WTC11 (cell line): ENCODE data around the gene PPP4R2. TPM values are rescaled to one million over a fixed set of nuclear protein-coding genes. Genes with fewer than 3 reads are reported as not detected.

Experiments
- ATAC-seq: fragments of 200-7000 bp; cut with Tn5 transposase; 2 replicates; pipeline ENCODE4 v1.10.0; 2021; ENCODE audit warnings: mild to moderate bottlenecking, moderate library complexity
- CTCF ChIA-PET: fragments of 300-600 bp; sonication (Branson Sonifier 250); formaldehyde crosslinking; loops from one replicate; lab custom pipeline; 2021; ENCODE audit warnings: antibody characterized with exemption; lab: Charles Lee
- POLR2A ChIA-PET: fragments of 350-600 bp; sonication (Branson Sonifier 250); formaldehyde crosslinking; loops from one replicate; lab custom pipeline; 2021; ENCODE audit warnings: antibody characterized with exemption; lab: Charles Lee
- DNase-seq: peaks from one replicate; pipeline ENCODE4 v3.0.0; 2021; ENCODE audit warnings: low spot score
- H3K27ac Mint-ChIP-seq: 2 replicates; pipeline ENCODE4 v1.8.0; 2021; ENCODE audit warnings: mixed read lengths
- H3K27me3 Mint-ChIP-seq: 2 replicates; pipeline ENCODE4 v1.8.0; 2021; ENCODE audit warnings: low read depth, mild to moderate bottlenecking, moderate library complexity, mixed read lengths
- H3K36me3 Mint-ChIP-seq: 2 replicates; pipeline ENCODE4 v1.8.0; 2021; ENCODE audit warnings: mixed read lengths
- H3K4me1 Mint-ChIP-seq: 2 replicates; pipeline ENCODE4 v1.8.0; 2022; ENCODE audit warnings: mixed read lengths
- H3K4me3 Mint-ChIP-seq: 2 replicates; pipeline ENCODE4 v1.8.0; 2021; ENCODE audit warnings: mild to moderate bottlenecking, moderate library complexity, mixed read lengths
- H3K9me3 Mint-ChIP-seq: 2 replicates; pipeline ENCODE4 v1.8.0; 2021; ENCODE audit warnings: mixed read lengths
- CREM ChIP-seq: sonication (generic); formaldehyde crosslinking; IDR thresholded peaks from 2 replicates; pipeline ENCODE4 v1.8.1; 2022; ENCODE audit warnings: mild to moderate bottlenecking, missing genetic modification reagents, moderate library complexity
- CTCF ChIP-seq: fragments of 200-600 bp; IDR thresholded peaks from 2 replicates; pipeline ENCODE4 v1.8.0; 2022; ENCODE audit warnings: antibody characterized with exemption
- IRF2 ChIP-seq: sonication (generic); formaldehyde crosslinking; IDR thresholded peaks from 2 replicates; pipeline ENCODE4 v1.8.0; 2022; ENCODE audit warnings: low read depth, missing genetic modification reagents, borderline replicate concordance
- OVOL2 ChIP-seq: fragments of 250-450 bp; sonication (Bioruptor Pico); IDR thresholded peaks from 2 replicates; pipeline ENCODE4 v1.9.0; 2021; ENCODE audit warnings: mild to moderate bottlenecking, borderline replicate concordance
- PRDM15 ChIP-seq: sonication (generic); formaldehyde crosslinking; IDR thresholded peaks from 2 replicates; pipeline ENCODE4 v1.8.0; 2022; ENCODE audit warnings: missing genetic modification reagents
- SOX15 ChIP-seq: fragments of 250-450 bp; sonication (Bioruptor Pico); IDR thresholded peaks from 2 replicates; pipeline ENCODE4 v1.9.0; 2021; ENCODE audit warnings: mild to moderate bottlenecking
- STAT6 ChIP-seq: sonication (generic); formaldehyde crosslinking; conservative IDR thresholded peaks from 2 replicates; pipeline ENCODE4 v1.8.1; 2023; ENCODE audit warnings: mild to moderate bottlenecking, low read depth, missing genetic modification reagents, moderate library complexity
- ZNF232 ChIP-seq: sonication (generic); formaldehyde crosslinking; IDR thresholded peaks from 2 replicates; pipeline ENCODE4 v1.8.0; 2022; ENCODE audit warnings: mild to moderate bottlenecking, missing genetic modification reagents
- ZNF671 ChIP-seq: fragments of 250-450 bp; sonication (Bioruptor Pico); IDR thresholded peaks from 2 replicates; pipeline ENCODE4 v1.8.0; 2021; ENCODE audit warnings: mild to moderate bottlenecking
- total RNA-seq: library from RNA; stranded (reverse); gene quantifications from 3 replicates; pipeline ENCODE4 v1.2.3, GENCODE V29; 2021
- TF ChIP-seq, protein P1 (sequence below): fragments of 250-450 bp; sonication (Bioruptor Pico); conservative IDR thresholded peaks from 2 replicates; pipeline ENCODE4 v1.9.0; 2021; ENCODE audit warnings: mild to moderate bottlenecking
- TF ChIP-seq, protein P2 (sequence below): sonication (generic); formaldehyde crosslinking; IDR thresholded peaks from 2 replicates; pipeline ENCODE4 v1.8.1; 2022; ENCODE audit warnings: low read depth, missing genetic modification reagents, borderline replicate concordance
- TF ChIP-seq, protein P3 (sequence below): sonication (generic); formaldehyde crosslinking; IDR thresholded peaks from 2 replicates; pipeline ENCODE4 v1.8.0; 2023; ENCODE audit warnings: missing genetic modification reagents
- TF ChIP-seq, protein P4 (sequence below): sonication (generic); formaldehyde crosslinking; IDR thresholded peaks from 2 replicates; pipeline ENCODE4 v1.8.1; 2022; ENCODE audit warnings: mild to moderate bottlenecking, moderate library complexity, missing genetic modification reagents
- TF ChIP-seq, protein P5 (sequence below): sonication (generic); formaldehyde crosslinking; IDR thresholded peaks from 2 replicates; pipeline ENCODE4 v1.8.1; 2023; ENCODE audit warnings: mild to moderate bottlenecking, missing genetic modification reagents, moderate library complexity
- TF ChIP-seq, protein P6 (sequence below): sonication (generic); formaldehyde crosslinking; IDR thresholded peaks from 2 replicates; pipeline ENCODE4 v1.8.1; 2023; ENCODE audit warnings: mild to moderate bottlenecking, missing genetic modification reagents, borderline replicate concordance

The PPP4R2 gene
- total RNA-seq, 1 experiment from 2014 or later, result 78.1 TPM

GRCh38 chr3:73026111-73026759 is 29.6 kb downstream of the PPP4R2 start:
- POLR2A ChIA-PET, result interaction anchor here (1.1 kb wide), 1 partner anchor 29 kb away, joined by 3 read pairs; the partner anchor contains the start of gene PPP4R2
- no peak for ATAC-seq
- Mint-ChIP-seq H3K4me3 (no peak overlapping the region), H3K36me3 (no peaks in the 10 kb centered on the region; the same call in 1 of the 2 replicates), H3K27me3 (no peaks in the 10 kb centered on the region), H3K9me3 (no peaks in the 10 kb centered on the region), H3K27ac (peak overlapping the region; percentile 69), H3K4me1 (peaks cover 77% of the 10 kb centered on the region)
- TF ChIP-seq ZNF671 (CRISPR knock-in tag), result no peak
- TF ChIP-seq, protein P1, sequence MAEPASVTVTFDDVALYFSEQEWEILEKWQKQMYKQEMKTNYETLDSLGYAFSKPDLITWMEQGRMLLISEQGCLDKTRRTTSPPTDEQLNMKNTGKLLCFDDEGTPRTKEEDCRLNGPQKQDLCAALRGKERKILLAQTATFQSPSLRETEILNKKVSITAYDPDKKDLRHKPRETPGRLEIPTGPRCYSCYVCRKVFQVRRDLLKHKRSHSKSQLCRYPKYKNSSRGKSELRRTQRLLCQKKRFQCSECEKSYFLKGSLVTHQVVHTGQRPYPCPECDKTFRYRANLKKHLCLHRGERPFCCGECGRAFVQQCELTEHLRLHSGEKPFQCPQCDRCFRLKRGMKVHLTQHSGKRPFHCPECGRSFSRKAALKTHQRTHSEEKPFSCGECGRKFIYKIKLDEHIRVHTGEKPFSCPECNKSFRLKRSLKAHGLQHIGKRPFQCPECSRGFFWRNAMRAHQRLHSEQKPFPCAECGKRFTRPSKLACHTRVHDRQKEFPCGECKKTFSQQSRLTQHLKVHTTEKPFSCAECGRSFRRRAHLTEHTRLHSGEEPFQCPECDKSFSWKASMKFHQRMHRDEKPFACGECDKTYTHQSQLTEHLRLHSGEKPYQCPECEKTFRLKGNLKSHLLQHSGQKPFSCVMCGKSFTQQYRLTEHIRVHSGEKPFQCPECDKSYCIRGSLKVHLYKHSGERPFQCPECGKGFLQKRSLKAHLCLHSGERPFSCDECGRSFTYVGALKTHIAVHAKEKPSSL (CRISPR knock-in tag), result no peak
- TF ChIP-seq SOX15, result no peak
- TF ChIP-seq, protein P2, sequence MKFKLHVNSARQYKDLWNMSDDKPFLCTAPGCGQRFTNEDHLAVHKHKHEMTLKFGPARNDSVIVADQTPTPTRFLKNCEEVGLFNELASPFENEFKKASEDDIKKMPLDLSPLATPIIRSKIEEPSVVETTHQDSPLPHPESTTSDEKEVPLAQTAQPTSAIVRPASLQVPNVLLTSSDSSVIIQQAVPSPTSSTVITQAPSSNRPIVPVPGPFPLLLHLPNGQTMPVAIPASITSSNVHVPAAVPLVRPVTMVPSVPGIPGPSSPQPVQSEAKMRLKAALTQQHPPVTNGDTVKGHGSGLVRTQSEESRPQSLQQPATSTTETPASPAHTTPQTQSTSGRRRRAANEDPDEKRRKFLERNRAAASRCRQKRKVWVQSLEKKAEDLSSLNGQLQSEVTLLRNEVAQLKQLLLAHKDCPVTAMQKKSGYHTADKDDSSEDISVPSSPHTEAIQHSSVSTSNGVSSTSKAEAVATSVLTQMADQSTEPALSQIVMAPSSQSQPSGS (CRISPR knock-in tag), result no peak
- TF ChIP-seq ZNF232 (CRISPR knock-in tag), result no peak
- TF ChIP-seq, protein P3, sequence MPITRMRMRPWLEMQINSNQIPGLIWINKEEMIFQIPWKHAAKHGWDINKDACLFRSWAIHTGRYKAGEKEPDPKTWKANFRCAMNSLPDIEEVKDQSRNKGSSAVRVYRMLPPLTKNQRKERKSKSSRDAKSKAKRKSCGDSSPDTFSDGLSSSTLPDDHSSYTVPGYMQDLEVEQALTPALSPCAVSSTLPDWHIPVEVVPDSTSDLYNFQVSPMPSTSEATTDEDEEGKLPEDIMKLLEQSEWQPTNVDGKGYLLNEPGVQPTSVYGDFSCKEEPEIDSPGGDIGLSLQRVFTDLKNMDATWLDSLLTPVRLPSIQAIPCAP (CRISPR knock-in tag), result no peak
- TF ChIP-seq, protein P4, sequence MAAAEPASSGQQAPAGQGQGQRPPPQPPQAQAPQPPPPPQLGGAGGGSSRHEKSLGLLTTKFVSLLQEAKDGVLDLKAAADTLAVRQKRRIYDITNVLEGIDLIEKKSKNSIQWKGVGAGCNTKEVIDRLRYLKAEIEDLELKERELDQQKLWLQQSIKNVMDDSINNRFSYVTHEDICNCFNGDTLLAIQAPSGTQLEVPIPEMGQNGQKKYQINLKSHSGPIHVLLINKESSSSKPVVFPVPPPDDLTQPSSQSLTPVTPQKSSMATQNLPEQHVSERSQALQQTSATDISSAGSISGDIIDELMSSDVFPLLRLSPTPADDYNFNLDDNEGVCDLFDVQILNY, result no peak
- no peak for TF ChIP-seq OVOL2 (CRISPR knock-in tag)
- no peak for TF ChIP-seq CREM (CRISPR knock-in tag)
- CTCF ChIA-PET, result no interaction called here
- no peak for DNase-seq

- H3K4me1 Mint-ChIP-seq, result peaks cover 73% of the 10 kb centered on the region
- TF ChIP-seq IRF2 (CRISPR knock-in tag) (no peak), STAT6 (CRISPR knock-in tag) (no peak), PRDM15 (CRISPR knock-in tag) (no peak), CTCF (no peak)
- TF ChIP-seq, protein P5, sequence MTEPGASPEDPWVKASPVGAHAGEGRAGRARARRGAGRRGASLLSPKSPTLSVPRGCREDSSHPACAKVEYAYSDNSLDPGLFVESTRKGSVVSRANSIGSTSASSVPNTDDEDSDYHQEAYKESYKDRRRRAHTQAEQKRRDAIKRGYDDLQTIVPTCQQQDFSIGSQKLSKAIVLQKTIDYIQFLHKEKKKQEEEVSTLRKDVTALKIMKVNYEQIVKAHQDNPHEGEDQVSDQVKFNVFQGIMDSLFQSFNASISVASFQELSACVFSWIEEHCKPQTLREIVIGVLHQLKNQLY (CRISPR knock-in tag), result no peak
- TF ChIP-seq, protein P6, sequence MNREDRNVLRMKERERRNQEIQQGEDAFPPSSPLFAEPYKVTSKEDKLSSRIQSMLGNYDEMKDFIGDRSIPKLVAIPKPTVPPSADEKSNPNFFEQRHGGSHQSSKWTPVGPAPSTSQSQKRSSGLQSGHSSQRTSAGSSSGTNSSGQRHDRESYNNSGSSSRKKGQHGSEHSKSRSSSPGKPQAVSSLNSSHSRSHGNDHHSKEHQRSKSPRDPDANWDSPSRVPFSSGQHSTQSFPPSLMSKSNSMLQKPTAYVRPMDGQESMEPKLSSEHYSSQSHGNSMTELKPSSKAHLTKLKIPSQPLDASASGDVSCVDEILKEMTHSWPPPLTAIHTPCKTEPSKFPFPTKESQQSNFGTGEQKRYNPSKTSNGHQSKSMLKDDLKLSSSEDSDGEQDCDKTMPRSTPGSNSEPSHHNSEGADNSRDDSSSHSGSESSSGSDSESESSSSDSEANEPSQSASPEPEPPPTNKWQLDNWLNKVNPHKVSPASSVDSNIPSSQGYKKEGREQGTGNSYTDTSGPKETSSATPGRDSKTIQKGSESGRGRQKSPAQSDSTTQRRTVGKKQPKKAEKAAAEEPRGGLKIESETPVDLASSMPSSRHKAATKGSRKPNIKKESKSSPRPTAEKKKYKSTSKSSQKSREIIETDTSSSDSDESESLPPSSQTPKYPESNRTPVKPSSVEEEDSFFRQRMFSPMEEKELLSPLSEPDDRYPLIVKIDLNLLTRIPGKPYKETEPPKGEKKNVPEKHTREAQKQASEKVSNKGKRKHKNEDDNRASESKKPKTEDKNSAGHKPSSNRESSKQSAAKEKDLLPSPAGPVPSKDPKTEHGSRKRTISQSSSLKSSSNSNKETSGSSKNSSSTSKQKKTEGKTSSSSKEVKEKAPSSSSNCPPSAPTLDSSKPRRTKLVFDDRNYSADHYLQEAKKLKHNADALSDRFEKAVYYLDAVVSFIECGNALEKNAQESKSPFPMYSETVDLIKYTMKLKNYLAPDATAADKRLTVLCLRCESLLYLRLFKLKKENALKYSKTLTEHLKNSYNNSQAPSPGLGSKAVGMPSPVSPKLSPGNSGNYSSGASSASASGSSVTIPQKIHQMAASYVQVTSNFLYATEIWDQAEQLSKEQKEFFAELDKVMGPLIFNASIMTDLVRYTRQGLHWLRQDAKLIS (CRISPR knock-in tag), result no peak
Measured at GRCh38 chr3:73026760-73027113, 30.1 kb downstream of the PPP4R2 start.

More at GRCh38 chr3:73026760-73027113, 30.1 kb downstream of the PPP4R2 start:
- DNase-seq (no peak), ATAC-seq (no peak)
- Mint-ChIP-seq H3K4me3 (no peak overlapping the region), H3K27me3 (no peaks in the 10 kb centered on the region), H3K9me3 (no peaks in the 10 kb centered on the region), H3K36me3 (no peaks in the 10 kb centered on the region; the same call in 1 of the 2 replicates), H3K27ac (peak overlapping the region; percentile 47; the same call in 1 of the 2 replicates)
- ChIA-PET CTCF (no interaction called here), POLR2A (interaction anchor here (1.1 kb wide), 1 partner anchor 30 kb away, joined by 3 read pairs; the partner anchor contains the start of gene PPP4R2)
